Renal pelvis (tissue), 12 donors: Measurements from ENCODE around the gene DOCK11. TPM values are rescaled to one million over a fixed set of nuclear protein-coding genes. Genes with fewer than 3 reads are reported as not detected.
"Not testable (repeated sequence)": the region's sequence is repeated elsewhere in the genome, so short reads cannot be mapped to it uniquely, and the experiment has no call there.

ENCODE experiments used
- DNase-seq: peaks from one replicate; pipeline ENCODE4 v3.0.0-alpha.2; 2013
- long read RNA-seq, 16 experiments: transcript quantifications; one replicate each; lab custom pipeline, GENCODE V29; 2026
- polyA plus RNA-seq, 3 donors: library from polyadenylated mRNA; unstranded; fragments of 120-200 nt; gene quantifications; one replicate each; pipeline ENCODE4 v1.2.1, GENCODE V29; 2013; ENCODE audit not compliant: insufficient read length in 3 of 3

DOCK11 gene
- 10 to 100 TPM; 18.8 to 22.1 (median 19.4) TPM for polyA plus RNA-seq
- long read RNA-seq, donor 1: 0 reads
- long read RNA-seq, donor 2, partial matches to known transcripts: 5 of 5 reads
- long read RNA-seq, donor 2, other reads (novel, unspliced or antisense): 0 of 5 reads
- long read RNA-seq, donor 3: 0 reads
- long read RNA-seq, donor 4: 0 reads
- long read RNA-seq, donor 5: 0 reads
- long read RNA-seq, donor 6: 0 reads
- long read RNA-seq, donor 7: 0 reads
- long read RNA-seq, donor 8, partial matches to known transcripts: 13 of 13 reads
- long read RNA-seq, donor 8, other reads (novel, unspliced or antisense): 0 of 13 reads
- long read RNA-seq, donor 9, full-length matches to known transcripts: 1 of 7 reads
- long read RNA-seq, donor 9, partial matches to known transcripts: 6 of 7 reads
- long read RNA-seq, donor 9, other reads (novel, unspliced or antisense): 0 of 7 reads
- long read RNA-seq, donor 10: 0 reads
- long read RNA-seq, donor 11: 0 reads
- long read RNA-seq, donor 12: 0 reads
- long read RNA-seq, donor 13: 0 reads
- long read RNA-seq, donor 14: 0 reads
- long read RNA-seq, donor 15: 0 reads
- long read RNA-seq, donor 16: 0 reads

DNA sequence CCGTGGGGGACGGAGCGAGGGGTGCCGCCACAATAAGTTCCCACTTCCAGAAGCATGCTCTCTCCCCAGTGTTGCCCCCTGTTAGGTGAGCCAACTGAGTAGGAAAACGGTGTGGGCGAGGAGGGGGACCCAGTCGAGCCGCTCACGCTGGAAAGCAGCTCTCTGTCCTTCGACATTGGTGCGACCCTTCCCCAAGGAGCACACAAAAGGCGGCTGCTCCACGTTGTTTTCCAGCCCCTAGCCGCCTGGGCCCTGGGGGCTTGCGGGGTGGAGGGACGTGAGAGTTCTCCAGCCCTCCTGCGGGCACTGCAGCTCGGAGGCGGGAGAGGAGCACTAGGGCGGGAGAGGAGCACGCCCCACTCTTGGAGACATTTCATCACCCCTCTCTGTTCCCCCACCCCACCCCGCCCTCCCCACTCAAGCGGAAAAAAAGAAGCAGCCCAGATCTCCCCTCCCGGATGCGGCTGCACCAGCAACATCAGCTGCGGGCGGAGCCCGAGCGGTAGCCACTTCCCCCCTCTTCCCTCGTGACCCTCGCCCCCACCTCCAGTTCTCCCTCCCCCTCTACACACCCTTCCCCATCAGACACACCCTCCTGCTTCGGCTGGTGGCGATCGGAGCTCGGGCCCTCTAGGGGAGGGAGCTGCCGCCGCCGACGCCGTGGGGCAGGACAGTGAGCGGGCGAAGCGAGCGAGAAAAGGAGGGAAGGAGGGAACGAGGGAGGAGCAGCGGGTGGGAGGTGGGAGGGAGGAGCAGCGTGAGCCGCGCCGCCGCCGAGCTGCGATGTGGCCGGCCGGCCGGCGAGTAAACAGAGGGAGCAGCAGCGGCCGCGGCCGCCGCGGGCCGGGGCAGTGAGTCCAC is at the start of gene DOCK11:
TSS of gene DOCK11 (plus strand) at position 755 of the 861 bp plus-strand sequence. CDS start 157 bp downstream, outside the sequence.
- peak; percentile 68 for DNase-seq

DNA sequence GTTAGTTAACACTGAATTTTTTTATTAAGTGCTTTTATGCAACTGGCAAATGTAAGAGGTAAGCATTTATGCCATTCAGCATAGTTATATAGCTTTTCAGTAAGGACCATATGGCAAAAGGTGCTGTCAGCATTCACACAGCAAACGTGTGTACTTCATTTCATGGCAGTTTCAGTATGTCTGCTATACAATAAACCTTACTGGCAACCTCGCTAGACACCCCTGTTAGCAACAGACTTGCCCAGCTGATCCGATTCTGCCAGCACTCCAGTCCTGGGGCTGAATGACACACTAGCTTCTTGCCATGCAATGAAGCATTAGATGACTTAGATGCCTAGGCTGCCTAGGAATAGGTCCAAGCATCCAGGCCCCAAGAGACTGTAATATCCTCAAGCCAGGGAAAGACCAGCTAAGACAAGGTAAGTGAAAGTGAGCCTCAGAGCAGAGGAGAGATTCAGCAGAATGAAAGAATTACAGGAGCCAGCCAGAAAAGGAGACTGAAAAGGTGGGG is 47.3 kb upstream of the DOCK11 start:
- DNase-seq: no peak

DNA sequence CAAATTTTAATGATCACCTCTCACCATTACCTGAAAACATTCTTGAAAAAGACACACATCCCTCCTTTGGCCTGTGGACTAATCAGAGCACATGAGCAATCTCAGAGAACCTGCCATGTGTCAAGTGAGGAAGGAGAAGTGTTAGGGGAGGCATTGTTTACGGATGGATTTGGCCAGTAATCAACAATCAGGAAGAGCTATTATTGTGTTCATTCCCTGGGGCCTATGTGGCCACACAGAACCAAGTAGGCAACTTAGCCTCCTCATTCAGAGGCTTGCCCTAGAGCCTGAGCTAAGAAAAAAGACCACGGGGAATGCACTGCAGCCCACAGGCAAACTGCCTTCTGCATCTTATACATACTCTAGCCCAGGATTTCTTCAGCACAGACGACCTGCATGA is 40.6 kb upstream of the DOCK11 start:
- DNase-seq: no peak

- DNase-seq: peak; percentile 22
These were observed 36.1 kb upstream of the DOCK11 start for GRCh38 chrX:118459494-118459893.

DNA sequence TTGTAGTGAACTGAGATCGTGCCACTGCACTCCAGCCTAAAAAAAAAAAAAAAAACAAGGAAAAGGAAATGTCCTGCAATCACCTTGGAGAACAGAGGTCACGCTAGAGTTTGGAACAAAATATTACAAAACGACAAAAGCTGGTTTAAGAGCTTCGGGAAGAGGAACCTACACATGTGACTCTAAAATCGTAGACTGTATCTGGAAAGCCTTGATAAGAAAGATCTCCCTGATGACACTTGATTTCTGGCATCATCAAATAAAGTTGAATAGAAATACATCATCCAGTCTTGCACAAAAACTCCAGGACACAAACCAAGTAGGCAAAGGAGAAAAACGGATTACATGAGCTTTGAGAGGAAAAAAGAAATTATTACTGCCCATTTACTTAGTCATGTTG is 31.1 kb upstream of the DOCK11 start:
- DNase-seq: no peak

DNA sequence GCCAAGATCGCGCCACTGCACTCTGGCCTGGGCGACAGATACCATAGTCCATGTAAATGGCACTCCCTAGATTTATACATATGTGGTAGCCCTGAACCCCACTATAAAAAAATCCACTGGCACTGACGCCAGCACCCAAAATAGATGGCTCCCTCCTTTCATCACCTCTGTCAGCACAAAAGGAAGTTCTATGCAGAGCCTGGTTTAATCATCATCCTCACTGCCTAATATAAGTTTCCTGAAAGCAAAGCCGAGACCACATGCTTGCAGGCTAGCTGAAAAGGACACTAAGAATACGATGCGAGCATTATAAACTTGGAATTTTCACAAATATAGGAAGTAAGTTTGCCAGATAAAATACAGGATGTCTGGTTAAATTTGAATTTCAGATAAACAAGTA is 27.5 kb upstream of the DOCK11 start:
- no peak for DNase-seq

DNA sequence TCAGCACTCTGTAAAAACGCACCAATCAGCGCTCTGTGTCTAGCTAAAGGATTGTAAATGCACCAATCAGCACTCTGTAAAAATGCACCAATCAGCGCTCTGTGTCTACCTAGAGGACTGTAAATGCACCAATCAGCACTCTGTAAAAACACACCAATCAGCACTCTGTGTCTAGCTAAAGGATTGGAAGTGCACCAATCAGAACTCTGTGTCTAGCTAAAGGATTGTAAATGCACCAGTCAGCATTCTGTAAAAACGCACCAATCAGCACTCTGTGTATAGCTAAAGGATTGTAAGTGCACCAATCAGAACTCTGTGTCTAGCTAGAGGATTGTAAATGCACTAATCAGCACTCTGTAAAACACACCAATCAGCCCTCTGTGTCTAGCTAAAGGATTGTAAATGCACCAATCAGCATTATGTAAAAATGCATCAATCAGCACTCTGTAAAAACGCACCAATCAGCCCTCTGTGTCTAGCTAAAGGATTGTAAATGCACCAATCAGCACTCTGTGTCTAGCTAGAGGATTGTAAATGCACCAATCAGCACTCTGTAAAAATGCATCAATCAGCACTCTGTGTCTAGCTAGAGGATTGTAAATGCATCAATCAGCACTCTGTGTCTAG is 24.8 kb upstream of the DOCK11 start:
- not testable (repeated sequence) for DNase-seq

GRCh38 chrX:118474586-118474985 is 21.0 kb upstream of the DOCK11 start:
- no peak for DNase-seq

DNA sequence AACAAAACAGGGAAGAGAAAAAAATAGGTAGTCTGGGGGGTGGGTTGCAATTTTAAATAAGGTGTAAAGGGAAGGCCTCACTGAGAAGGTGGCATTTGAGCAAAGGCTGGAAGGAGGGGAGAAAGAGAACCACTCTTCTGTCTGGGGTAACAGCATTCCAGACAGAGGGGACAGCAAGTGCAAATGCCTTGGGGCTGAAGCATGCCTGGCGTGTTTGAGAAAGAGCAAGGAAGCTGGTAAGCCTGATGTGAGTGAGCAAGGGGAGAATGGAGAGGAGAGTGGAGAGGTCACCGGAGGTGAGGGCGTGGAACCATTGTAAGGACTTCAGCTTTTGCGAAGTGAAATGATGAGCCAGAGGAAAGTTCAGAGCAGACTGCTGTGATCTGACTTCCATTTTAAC is 19.7 kb upstream of the DOCK11 start:
- no peak for DNase-seq

- DNase-seq: no peak
These were observed 15.4 kb upstream of the DOCK11 start for GRCh38 chrX:118480172-118480571.

DNA sequence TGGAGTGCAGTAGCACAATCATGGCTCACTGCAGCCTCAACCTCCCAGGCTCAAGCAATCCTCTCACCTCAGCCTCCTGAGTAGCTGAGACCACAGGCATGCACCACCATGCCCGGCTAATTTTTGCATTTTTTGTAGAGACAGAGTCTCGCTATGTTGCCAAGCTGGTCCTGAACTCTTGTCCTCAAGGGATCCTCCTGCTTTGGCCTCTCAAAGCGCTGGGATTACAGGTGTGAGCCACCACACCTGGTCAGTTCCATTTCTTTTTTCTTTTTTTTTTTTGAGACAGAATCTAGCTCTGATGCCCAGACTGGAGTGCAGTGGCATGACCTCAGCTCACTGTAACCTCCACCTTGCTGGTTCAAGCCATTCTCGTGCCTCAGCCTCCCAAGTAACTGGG is 13.2 kb upstream of the DOCK11 start:
- DNase-seq: not testable (repeated sequence)

GRCh38 chrX:118484216-118484903 is 11.3 kb upstream of the DOCK11 start:
- DNase-seq: no peak

DNA sequence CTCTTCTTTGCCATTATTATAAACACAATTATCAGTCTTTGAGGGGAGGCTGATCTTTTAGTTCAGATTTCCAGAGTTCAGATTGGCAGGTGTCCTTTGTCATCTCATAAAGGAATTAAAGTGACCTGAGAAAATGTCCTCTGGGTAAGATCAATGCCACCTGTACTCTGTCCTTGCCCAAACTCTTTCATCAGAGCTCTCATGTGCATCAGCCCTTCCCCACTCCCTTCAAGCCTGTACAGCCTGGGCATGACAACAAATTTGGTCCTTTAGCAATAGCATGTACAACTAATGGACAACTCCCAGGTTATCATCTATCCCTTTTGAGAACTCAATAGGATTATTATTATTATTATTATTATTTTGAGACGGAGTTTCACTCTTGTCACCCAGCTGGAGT is 8.9 kb upstream of the DOCK11 start:
- DNase-seq: not testable (repeated sequence)

DNA sequence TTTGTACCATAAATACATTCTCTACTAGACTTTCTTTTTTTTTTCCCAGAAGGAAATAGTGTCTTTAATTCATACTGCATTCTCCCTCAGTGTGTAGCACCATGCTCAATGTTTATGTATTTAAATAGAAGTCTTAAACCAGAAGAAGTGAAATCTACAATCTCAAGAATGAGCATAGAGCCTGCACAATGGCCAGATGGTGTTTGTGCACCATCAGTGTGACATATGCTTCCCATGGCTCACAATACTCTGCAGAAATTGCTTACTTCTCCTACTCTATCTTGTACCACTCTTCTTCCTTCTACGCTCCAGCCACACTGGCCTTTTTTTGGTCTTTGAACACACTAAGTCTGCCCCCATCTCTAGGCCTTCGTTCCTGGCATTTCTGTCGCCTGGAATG is 2.6 kb upstream of the DOCK11 start:
- no peak for DNase-seq

GRCh38 chrX:118493653-118494297 is 1.8 kb upstream of the DOCK11 start:
- DNase-seq: no peak

GRCh38 chrX:118495958-118496762 is 545 bp downstream of the DOCK11 start:
- no peak for DNase-seq

DNA sequence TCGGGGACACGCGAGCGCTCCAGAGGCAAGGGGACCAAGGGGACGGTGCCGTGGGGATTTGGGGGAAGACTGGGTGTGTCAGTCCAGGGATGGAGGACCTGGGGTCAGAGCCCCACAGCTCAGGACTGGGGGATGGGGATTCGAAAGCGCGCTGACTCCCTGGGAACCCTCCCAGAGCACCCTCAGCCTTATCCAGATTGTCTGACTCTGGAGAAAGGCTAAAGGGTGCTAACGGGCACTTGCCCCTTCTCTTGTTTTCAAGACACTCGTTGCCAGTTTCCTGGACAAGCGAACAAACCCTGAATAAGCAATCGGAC is 1.1 kb downstream of the DOCK11 start:
- no peak for DNase-seq

DNA sequence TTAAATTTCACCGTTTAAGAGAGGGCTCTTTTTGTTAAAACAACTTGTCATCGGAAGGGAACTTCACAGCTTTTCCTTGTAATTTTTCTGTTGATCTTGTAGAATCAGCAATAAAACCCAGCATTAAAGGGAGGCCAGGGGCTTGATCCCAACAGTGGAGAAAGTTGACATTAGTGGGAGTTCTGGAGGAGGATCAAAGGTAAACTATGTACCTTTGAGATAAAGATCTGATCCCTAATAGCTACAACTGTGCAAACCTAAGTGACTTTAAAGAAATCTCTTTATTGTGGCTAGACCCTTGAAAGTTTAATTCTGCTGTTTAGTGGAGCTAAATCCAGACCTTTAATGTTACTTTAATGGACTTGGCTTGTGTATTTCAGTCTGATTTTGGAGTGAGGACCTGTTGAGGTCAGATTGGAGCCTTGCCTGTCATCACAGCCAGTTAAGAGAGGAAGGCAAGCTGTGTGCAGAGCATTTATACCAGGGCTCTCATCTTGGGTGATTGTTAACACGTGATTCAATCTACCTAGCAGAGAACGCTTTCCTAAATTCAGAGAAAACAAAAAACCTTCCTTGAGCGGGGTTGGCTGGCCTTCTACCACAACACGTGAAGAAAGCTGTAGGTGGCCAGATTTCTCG is 1.7 kb downstream of the DOCK11 start:
- no peak for DNase-seq

DNA sequence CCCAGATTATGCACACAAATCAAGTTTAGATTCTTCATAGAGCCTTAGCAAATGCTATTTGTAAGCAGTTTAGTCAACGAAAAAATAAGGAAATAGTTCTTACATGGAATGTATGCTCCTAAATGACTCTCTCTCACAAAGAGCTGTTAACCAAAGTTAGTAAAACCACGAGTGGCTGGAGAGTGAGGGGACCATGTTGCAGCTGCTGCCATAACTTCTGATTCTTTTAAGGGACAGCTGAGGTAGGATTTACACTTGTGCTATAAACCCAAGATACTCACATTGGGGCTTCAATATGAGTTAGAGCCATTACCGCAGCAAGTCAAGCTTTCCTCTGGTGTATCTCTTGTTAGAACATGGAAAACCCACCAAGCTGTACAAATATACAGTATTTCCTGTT is 2.7 kb downstream of the DOCK11 start:
- DNase-seq: no peak

DNA sequence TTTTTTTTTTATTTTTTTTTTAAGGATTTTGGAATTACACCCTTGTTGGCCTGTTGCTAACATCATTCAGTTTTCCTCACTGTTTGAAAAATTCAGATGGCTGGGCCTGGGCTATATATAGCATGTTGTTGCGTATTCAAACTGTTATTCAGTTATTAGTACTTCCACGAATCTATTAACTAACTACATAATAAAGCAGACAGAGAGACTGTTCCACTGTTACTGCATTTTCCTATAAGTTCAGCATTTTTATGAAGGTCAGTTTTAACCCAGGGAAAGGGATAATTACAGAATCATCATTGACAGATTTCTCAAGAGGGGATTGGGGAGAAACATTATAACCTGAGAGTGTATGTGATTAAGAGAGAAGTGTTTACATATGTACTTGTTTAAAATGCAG is 3.1 kb downstream of the DOCK11 start:
- no peak for DNase-seq
